Karpas-422 (cell line): ENCODE measurements around the gene NEK7. TPM values are rescaled to one million over a fixed set of nuclear protein-coding genes. Genes with fewer than 3 reads are reported as not detected.

Experiments
- DNase-seq: peaks from one replicate; pipeline ENCODE4 v3.0.0-alpha.2; 2015
- H2AFZ ChIP-seq: fragments of 200-600 bp; sonication (generic); 2 replicates; pipeline ENCODE4 v1.6.1; 2014; ENCODE audit warnings: antibody characterized with exemption, low read length, mixed read lengths
- H3K27ac ChIP-seq: fragments of 200-600 bp; sonication (generic); 2 replicates; pipeline ENCODE4 v1.5.1; 2014; ENCODE audit warnings: mild to moderate bottlenecking, low read length, moderate library complexity
- H3K27me3 ChIP-seq: fragments of 200-600 bp; sonication (generic); 2 replicates; pipeline ENCODE4 v1.6.1; 2014; ENCODE audit warnings: low read length, mixed read lengths
- H3K36me3 ChIP-seq: fragments of 200-600 bp; sonication (generic); 2 replicates; pipeline ENCODE4 v1.6.1; 2014; ENCODE audit warnings: low read length, mixed read lengths; ENCODE audit not compliant: insufficient read depth
- H3K4me1 ChIP-seq: fragments of 200-600 bp; sonication (generic); 2 replicates; pipeline ENCODE4 v1.6.1; 2014; ENCODE audit warnings: mild to moderate bottlenecking, low read length, mixed read lengths
- H3K4me2 ChIP-seq: fragments of 200-600 bp; sonication (generic); 2 replicates; pipeline ENCODE4 v1.6.1; 2014; ENCODE audit warnings: low read length, low read depth, mild to moderate bottlenecking; ENCODE audit not compliant: poor library complexity, severe bottlenecking
- H3K4me3 ChIP-seq: fragments of 200-600 bp; sonication (generic); 2 replicates; pipeline ENCODE4 v1.5.1; 2014; ENCODE audit warnings: mild to moderate bottlenecking, antibody characterized with exemption, low read length, mixed read lengths
- H3K79me2 ChIP-seq: fragments of 200-600 bp; sonication (generic); 2 replicates; pipeline ENCODE4 v1.6.1; 2014; ENCODE audit warnings: mild to moderate bottlenecking, low read length, mixed read lengths
- H3K9ac ChIP-seq: fragments of 200-600 bp; sonication (generic); 2 replicates; pipeline ENCODE4 v1.6.0; 2014; ENCODE audit warnings: low read length
- H3K9me2 ChIP-seq: fragments of 200-600 bp; sonication (generic), shearing (Covaris generic); replicated peaks from 2 replicates; pipeline ENCODE4 v1.6.0; 2014; ENCODE audit warnings: mild to moderate bottlenecking, low read length, moderate library complexity; ENCODE audit not compliant: insufficient read depth
- H3K9me3 ChIP-seq: fragments of 300-700, 200-600 bp; sonication (generic); 2 replicates; pipeline ENCODE4 v1.6.1; 2014; ENCODE audit warnings: low read length, mixed read lengths
- H4K20me1 ChIP-seq: fragments of 200-600 bp; sonication (generic); 2 replicates; pipeline ENCODE4 v1.6.1; 2014; ENCODE audit warnings: mild to moderate bottlenecking, antibody characterized with exemption, low read length, low read depth; ENCODE audit not compliant: insufficient read depth
- total RNA-seq: library from RNA; depleted of rRNA; stranded (reverse); fragments of >200 nt; shearing (Covaris generic); gene quantifications from 2 replicates; pipeline ENCODE4 v1.2.3, GENCODE V29; 2014; ENCODE audit warnings: low replicate concordance

Gene NEK7
- total RNA-seq, 1 experiment from 2014 or later: 133 TPM

GRCh38 chr1:198158735-198159589 is 2.2 kb downstream of the NEK7 start:
- Histone ChIP-seq H3K27me3 (no peaks in the 10 kb centered on the region), H3K4me3 (peak overlapping the region; percentile 81), H3K79me2 (peaks cover 68% of the 10 kb centered on the region), H3K9ac (peak overlapping the region; percentile 77), H3K4me1 (peaks cover 40% of the 10 kb centered on the region), H2AFZ (peak overlapping the region; percentile 44; the same call in 1 of the 2 replicates), H3K9me2 (no peaks in the 10 kb centered on the region), H4K20me1 (no peaks in the 10 kb centered on the region), H3K9me3 (no peaks in the 10 kb centered on the region), H3K4me2 (peak overlapping the region; percentile 77), H3K27ac (peak overlapping the region; percentile 85), H3K36me3 (no peaks in the 10 kb centered on the region)
- peak; percentile 96 for DNase-seq

- no peak overlapping the region for H2AFZ ChIP-seq
- H3K4me1 ChIP-seq: peaks cover 44% of the 10 kb centered on the region
- no peaks in the 10 kb centered on the region for H3K27me3 ChIP-seq
- H3K4me2 ChIP-seq: peak overlapping the region; percentile 77
- H3K27ac ChIP-seq: peak overlapping the region; percentile 85; the same call in 1 of the 2 replicates
- H3K36me3 ChIP-seq: no peaks in the 10 kb centered on the region
- no peaks in the 10 kb centered on the region for H3K9me3 ChIP-seq
- H3K4me3 ChIP-seq: peak overlapping the region; percentile 81; the same call in 1 of the 2 replicates
- peaks cover 81% of the 10 kb centered on the region for H3K79me2 ChIP-seq
- DNase-seq: no peak
- peak overlapping the region; percentile 77; the same call in 1 of the 2 replicates for H3K9ac ChIP-seq
- no peaks in the 10 kb centered on the region for H3K9me2 ChIP-seq
- no peaks in the 10 kb centered on the region for H4K20me1 ChIP-seq
Observed at GRCh38 chr1:198160222-198160621, 3.4 kb downstream of the NEK7 start.

- no peaks in the 10 kb centered on the region for H3K9me3 ChIP-seq
- DNase-seq: no peak
- peaks cover 89% of the 10 kb centered on the region for H3K79me2 ChIP-seq
- H3K27ac ChIP-seq: no peak overlapping the region
- H3K4me1 ChIP-seq: peaks cover 51% of the 10 kb centered on the region
- H3K4me2 ChIP-seq: no peak overlapping the region
- H2AFZ ChIP-seq: no peak overlapping the region
- no peaks in the 10 kb centered on the region for H3K36me3 ChIP-seq
- H3K9me2 ChIP-seq: no peaks in the 10 kb centered on the region
- H4K20me1 ChIP-seq: no peaks in the 10 kb centered on the region
- H3K4me3 ChIP-seq: no peak overlapping the region
- H3K27me3 ChIP-seq: no peaks in the 10 kb centered on the region
- no peak overlapping the region for H3K9ac ChIP-seq
Observed at GRCh38 chr1:198160946-198161614, 4.3 kb downstream of the NEK7 start.

- Histone ChIP-seq H3K4me1 (peaks cover 53% of the 10 kb centered on the region), H3K4me3 (no peak overlapping the region)
Observed at GRCh38 chr1:198161718-198162090, 4.9 kb downstream of the NEK7 start.

GRCh38 chr1:198162091-198162767 is 5.4 kb downstream of the NEK7 start:
- Histone ChIP-seq H2AFZ (no peak overlapping the region), H3K9me2 (no peaks in the 10 kb centered on the region), H3K4me3 (no peak overlapping the region), H3K9me3 (no peaks in the 10 kb centered on the region), H3K9ac (no peak overlapping the region), H3K27me3 (no peaks in the 10 kb centered on the region), H4K20me1 (no peaks in the 10 kb centered on the region), H3K27ac (peak overlapping the region; percentile 32; the same call in 1 of the 2 replicates), H3K4me2 (peak overlapping the region; percentile 37), H3K4me1 (peaks cover 58% of the 10 kb centered on the region), H3K36me3 (no peaks in the 10 kb centered on the region), H3K79me2 (peaks cover 99% of the 10 kb centered on the region)
- DNase-seq: no peak

More at GRCh38 chr1:198161718-198162090, 4.9 kb downstream of the NEK7 start:
- Histone ChIP-seq H3K9me2 (no peaks in the 10 kb centered on the region), H3K27me3 (no peaks in the 10 kb centered on the region), H3K27ac (no peak overlapping the region; the same call in 1 of the 2 replicates), H3K9me3 (no peaks in the 10 kb centered on the region), H4K20me1 (no peaks in the 10 kb centered on the region), H2AFZ (no peak overlapping the region), H3K4me2 (peak overlapping the region; percentile 37), H3K36me3 (no peaks in the 10 kb centered on the region), H3K79me2 (peaks cover 95% of the 10 kb centered on the region), H3K9ac (no peak overlapping the region)
- no peak for DNase-seq

- Histone ChIP-seq H3K27ac (no peak overlapping the region), H3K9me2 (no peaks in the 10 kb centered on the region), H2AFZ (no peak overlapping the region), H3K4me1 (peaks cover 77% of the 10 kb centered on the region), H3K27me3 (no peaks in the 10 kb centered on the region), H3K9ac (no peak overlapping the region), H3K4me2 (peak overlapping the region; percentile 43), H3K9me3 (no peaks in the 10 kb centered on the region), H3K4me3 (no peak overlapping the region), H3K36me3 (no peaks in the 10 kb centered on the region), H3K79me2 (peaks cover 100% of the 10 kb centered on the region), H4K20me1 (no peaks in the 10 kb centered on the region)
- DNase-seq: no peak
Observed at GRCh38 chr1:198165927-198166647, 9.3 kb downstream of the NEK7 start.

GRCh38 chr1:198166900-198167299 is 10.1 kb downstream of the NEK7 start:
- H3K4me1 ChIP-seq: peaks cover 73% of the 10 kb centered on the region
- peaks cover 100% of the 10 kb centered on the region for H3K79me2 ChIP-seq
- H4K20me1 ChIP-seq: no peaks in the 10 kb centered on the region
- H3K9me2 ChIP-seq: no peaks in the 10 kb centered on the region
- DNase-seq: no peak
- peak overlapping the region; percentile 42; the same call in 1 of the 2 replicates for H3K27ac ChIP-seq
- H3K9ac ChIP-seq: peak overlapping the region; percentile 9
- H3K36me3 ChIP-seq: no peaks in the 10 kb centered on the region
- H3K9me3 ChIP-seq: no peaks in the 10 kb centered on the region
- H3K4me2 ChIP-seq: peak overlapping the region; percentile 43
- H2AFZ ChIP-seq: no peak overlapping the region
- no peak overlapping the region for H3K4me3 ChIP-seq
- no peaks in the 10 kb centered on the region for H3K27me3 ChIP-seq
